Measurements from ENCODE around the gene MSL3.

GRCh38 chrX:11755724-11756123, 2.3 kb upstream of the MSL3 start:
- TF ChIP-seq CTCF (IDR thresholded peaks at IDR 0.05) (no peak), EP300 (IDR thresholded peaks at IDR 0.05) (no peak)

All from tibial nerve (tissue), 4 donors.